Urinary bladder (tissue), 4 donors: ENCODE measurements around the gene SCARF1. TPM values are rescaled to one million over a fixed set of nuclear protein-coding genes. Genes with fewer than 3 reads are reported as not detected.

Experiments used
- DNase-seq: peaks from one replicate; pipeline ENCODE4 v3.0.0-alpha.2; 2015; ENCODE audit errors: extremely low spot score
- H3K27ac ChIP-seq: one replicate; pipeline ENCODE4 v1.5.1; 2013; ENCODE audit warnings: low read depth, mild to moderate bottlenecking, moderate library complexity
- H3K36me3 ChIP-seq: one replicate; pipeline ENCODE4 v1.6.1; 2013; ENCODE audit warnings: mild to moderate bottlenecking, moderate library complexity; ENCODE audit not compliant: insufficient read depth
- H3K4me1 ChIP-seq: one replicate; pipeline ENCODE4 v1.6.1; 2013; ENCODE audit warnings: mild to moderate bottlenecking, moderate library complexity; ENCODE audit not compliant: insufficient read depth
- H3K4me3 ChIP-seq: one replicate; pipeline ENCODE4 v1.5.1; 2013; ENCODE audit warnings: low read depth, low read length
- WGBS: extraction: QIAGEN DNeasy Blood & Tissue Kit; methylation state at CpG from one replicate; pipeline ENCODE4 v1.1.7; 2013; 5-methylcytosine and 5-hydroxymethylcytosine counted together
- polyA plus RNA-seq: library from polyadenylated mRNA; stranded (reverse); fragments of 200-250 nt; gene quantifications from one replicate; pipeline ENCODE4 v1.2.3, GENCODE V29; 2013
- total RNA-seq: library from RNA; depleted of rRNA; stranded (reverse); fragments of >200 nt; gene quantifications from one replicate; pipeline ENCODE4 v1.2.3, GENCODE V29; 2014
- donor health status: healthy with polysubstance abuse.
- donor health status: healthy.

The SCARF1 gene
- total and polyA plus RNA-seq, 2 donors: 9.3 to 10.7 TPM

- no peak overlapping the region for H3K27ac ChIP-seq
- peaks cover 3% of the 10 kb centered on the region for H3K36me3 ChIP-seq
- no peaks in the 10 kb centered on the region for H3K4me1 ChIP-seq
- H3K4me3 ChIP-seq: no peak overlapping the region
- 80% methylated on average over 16 of the region's 16 CpGs for WGBS
- DNase-seq: no peak
Observed at GRCh38 chr17:1612400-1612799, 33.1 kb downstream of the SCARF1 start.

- WGBS: 89% methylated on average over 10 of the region's 10 CpGs
- DNase-seq: no peak
- no peaks in the 10 kb centered on the region for H3K4me1 ChIP-seq
- no peaks in the 10 kb centered on the region for H3K36me3 ChIP-seq
- no peak overlapping the region for H3K4me3 ChIP-seq
- H3K27ac ChIP-seq: no peak overlapping the region
Observed at GRCh38 chr17:1611715-1612114, 33.8 kb downstream of the SCARF1 start.

GRCh38 chr17:1608676-1609075, 36.9 kb downstream of the SCARF1 start:
- H3K27ac ChIP-seq: no peak overlapping the region
- no peak overlapping the region for H3K4me3 ChIP-seq
- no peaks in the 10 kb centered on the region for H3K4me1 ChIP-seq
- 93% methylated on average over 7 of the region's 7 CpGs for WGBS
- H3K36me3 ChIP-seq: no peaks in the 10 kb centered on the region
- DNase-seq: no peak

- 71% methylated on average over 5 of the region's 5 CpGs for WGBS
- no peak overlapping the region for H3K4me3 ChIP-seq
- no peaks in the 10 kb centered on the region for H3K4me1 ChIP-seq
- no peak for DNase-seq
- no peaks in the 10 kb centered on the region for H3K36me3 ChIP-seq
- no peak overlapping the region for H3K27ac ChIP-seq
Observed at GRCh38 chr17:1607971-1608320, 37.6 kb downstream of the SCARF1 start.

- no peak overlapping the region for H3K27ac ChIP-seq
- H3K4me1 ChIP-seq: no peaks in the 10 kb centered on the region
- no peaks in the 10 kb centered on the region for H3K36me3 ChIP-seq
- no peak overlapping the region for H3K4me3 ChIP-seq
- 85% methylated on average over 26 of the region's 26 CpGs for WGBS
- no peak for DNase-seq
Observed at GRCh38 chr17:1606352-1606985, 39.1 kb downstream of the SCARF1 start.

GRCh38 chr17:1605681-1606351, 39.7 kb downstream of the SCARF1 start:
- no peak for DNase-seq
- 91% methylated on average over 19 of the region's 19 CpGs for WGBS
- Histone ChIP-seq H3K4me1 (no peaks in the 10 kb centered on the region), H3K27ac (no peak overlapping the region), H3K36me3 (no peaks in the 10 kb centered on the region), H3K4me3 (no peak overlapping the region)

GRCh38 chr17:1604831-1605528, 40.6 kb downstream of the SCARF1 start:
- DNase-seq: no peak
- Histone ChIP-seq H3K4me3 (no peak overlapping the region), H3K4me1 (no peaks in the 10 kb centered on the region), H3K36me3 (no peaks in the 10 kb centered on the region), H3K27ac (no peak overlapping the region)
- WGBS: 62% methylated on average over 35 of the region's 35 CpGs

- DNase-seq: no peak
- Histone ChIP-seq H3K36me3 (no peaks in the 10 kb centered on the region), H3K27ac (no peak overlapping the region), H3K4me3 (no peak overlapping the region), H3K4me1 (no peaks in the 10 kb centered on the region)
- WGBS: 98% methylated on average over 14 of the region's 14 CpGs
Observed at GRCh38 chr17:1601571-1601970, 44.0 kb downstream of the SCARF1 start.

- no peak overlapping the region for H3K4me3 ChIP-seq
- no peak for DNase-seq
- WGBS: 91% methylated on average over 8 of the region's 8 CpGs
- peaks cover 1% of the 10 kb centered on the region for H3K4me1 ChIP-seq
- no peak overlapping the region for H3K27ac ChIP-seq
- no peaks in the 10 kb centered on the region for H3K36me3 ChIP-seq
Observed at GRCh38 chr17:1598399-1599095, 47.0 kb downstream of the SCARF1 start.

- Histone ChIP-seq H3K36me3 (no peaks in the 10 kb centered on the region), H3K4me1 (peaks cover 1% of the 10 kb centered on the region), H3K27ac (no peak overlapping the region), H3K4me3 (no peak overlapping the region)
- DNase-seq: no peak
- 87% methylated on average over 14 of the region's 14 CpGs for WGBS
Observed at GRCh38 chr17:1597861-1598342, 47.6 kb downstream of the SCARF1 start.

GRCh38 chr17:1593630-1593931, 52.0 kb downstream of the SCARF1 start:
- Histone ChIP-seq H3K4me3 (no peak overlapping the region), H3K36me3 (no peaks in the 10 kb centered on the region), H3K27ac (no peak overlapping the region), H3K4me1 (peaks cover 1% of the 10 kb centered on the region)
- 94% methylated on average over 5 of the region's 5 CpGs for WGBS
- DNase-seq: no peak

- Histone ChIP-seq H3K4me1 (peaks cover 1% of the 10 kb centered on the region), H3K4me3 (no peak overlapping the region), H3K27ac (no peak overlapping the region), H3K36me3 (no peaks in the 10 kb centered on the region)
- 80% methylated on average over 25 of the region's 25 CpGs for WGBS
- DNase-seq: no peak
Observed at GRCh38 chr17:1592751-1593629, 52.5 kb downstream of the SCARF1 start.

GRCh38 chr17:1591474-1592090, 54.0 kb downstream of the SCARF1 start:
- 88% methylated on average over 40 of the region's 40 CpGs for WGBS
- no peak overlapping the region for H3K27ac ChIP-seq

More at GRCh38 chr17:1591474-1592090, 54.0 kb downstream of the SCARF1 start:
- Histone ChIP-seq H3K4me3 (no peak overlapping the region), H3K4me1 (peaks cover 1% of the 10 kb centered on the region), H3K36me3 (no peaks in the 10 kb centered on the region)
- DNase-seq: no peak
